T47D (cell line): ENCODE measurements around the gene GGCX.
A peak's percentile ranks its signal among the peaks of the same experiment; 100 is the strongest.
"Not testable (repeated sequence)": the region's sequence is repeated elsewhere in the genome, so short reads cannot be mapped to it uniquely, and the experiment has no call there.

ENCODE experiments used
- DNase-seq, 2 experiments: peaks; one replicate each; pipeline versions ENCODE4 v3.0.0 to v3.0.0-alpha.2; 2011 to 2012; ENCODE audit warnings: low read depth in 1 of 2, low spot score in 1 of 2
- JUND ChIP-seq: IDR thresholded peaks from 2 replicates; pipeline ENCODE4 v1.6.1; 2012; ENCODE audit warnings: low read depth
- in situ Hi-C: cut with HindIII; loops from 2 replicates; pipeline ENCODE4 v1.10.0; 2016; ENCODE audit warnings: low sequenced_read_pairs, low pct_unique_long_range_greater_than_20kb

Gene GGCX

DNA sequence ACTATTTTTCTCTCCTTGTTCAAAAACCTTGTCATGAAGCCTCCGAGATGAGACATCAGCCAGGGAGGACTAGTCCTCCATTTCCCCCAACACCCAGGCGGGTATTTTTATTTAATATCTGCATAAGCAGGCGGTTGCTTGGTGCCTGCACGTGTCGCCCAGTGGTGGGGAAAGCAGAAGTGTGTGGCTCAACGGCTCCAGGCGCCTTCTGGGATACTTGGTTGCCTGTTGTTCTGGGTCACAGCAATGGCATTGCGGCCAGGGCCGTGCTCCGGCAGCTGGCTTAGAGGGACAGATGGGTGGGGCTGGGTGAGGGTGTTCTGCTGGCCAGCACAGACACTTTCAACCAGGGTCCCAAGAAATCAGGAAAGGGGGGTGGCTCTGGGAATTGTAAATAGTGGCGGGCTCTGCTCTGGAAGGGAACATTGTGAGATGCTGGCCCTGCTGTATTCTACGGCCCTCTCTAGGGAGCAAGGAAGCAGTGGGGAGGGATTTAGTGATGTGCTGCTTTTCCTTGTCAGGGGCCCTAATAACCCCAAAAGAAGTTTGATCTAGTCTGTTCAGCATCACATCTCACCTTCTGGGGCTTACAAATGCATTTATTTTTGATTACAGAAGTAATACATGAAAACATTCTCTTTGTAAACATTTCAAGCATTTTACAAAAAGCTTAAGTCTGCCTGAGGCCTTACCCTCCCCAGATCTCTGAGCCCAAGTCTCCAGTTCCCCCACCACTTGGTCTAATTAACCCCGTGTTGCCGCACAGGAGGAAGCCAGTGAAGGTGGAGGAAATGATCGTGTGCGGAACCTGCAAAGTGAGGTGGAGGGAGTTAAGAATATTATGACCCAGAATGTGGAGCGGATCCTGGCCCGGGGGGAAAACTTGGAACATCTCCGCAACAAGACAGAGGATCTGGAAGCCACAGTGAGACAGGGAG lies 17.2 kb upstream of the GGCX start:
- DNase-seq = no peak
- in situ Hi-C loops = no loop called here

DNA sequence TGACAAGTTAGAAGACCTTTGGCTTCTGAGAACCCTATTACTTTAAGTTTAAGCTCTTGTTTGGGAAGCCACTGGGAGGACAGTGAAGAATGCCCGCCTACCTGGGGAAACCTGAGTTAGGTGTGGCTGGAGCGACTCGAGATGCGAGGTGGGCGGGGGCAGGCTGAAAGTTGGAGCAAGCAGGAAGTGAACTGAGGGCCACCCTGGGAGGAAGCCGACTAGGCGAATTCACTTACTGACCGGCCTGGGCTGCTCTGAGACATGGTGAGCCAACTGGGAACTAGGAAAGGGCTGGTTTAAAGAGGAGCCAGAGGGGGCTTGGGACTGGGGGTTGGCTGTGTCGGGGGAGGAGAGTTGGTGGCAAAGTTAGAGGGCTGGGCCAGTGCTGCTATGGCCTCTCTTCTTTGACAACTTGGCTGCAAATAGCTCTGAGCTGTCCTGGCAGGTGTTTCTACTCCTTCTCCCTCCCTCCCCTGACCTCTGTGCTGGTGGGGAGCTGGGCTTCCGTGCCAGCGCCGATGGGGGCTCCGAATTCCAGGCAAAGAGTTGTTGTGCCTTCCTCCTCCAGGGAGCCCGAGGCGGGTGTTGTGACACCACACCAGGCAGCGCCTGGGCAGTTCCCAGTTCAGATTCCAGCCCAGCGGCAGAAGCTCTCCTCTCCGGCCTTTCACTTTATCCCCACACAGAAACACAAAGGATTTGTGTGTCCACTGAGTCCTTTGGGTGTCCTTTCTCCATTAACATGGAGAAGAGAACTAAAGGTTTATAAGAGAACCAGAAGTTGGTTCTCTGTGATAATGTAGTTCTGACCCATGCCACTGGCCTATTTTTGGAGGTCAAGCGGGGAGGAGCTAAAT lies 16.3 kb upstream of the GGCX start, which contains the start of gene VAMP8:
Gene VAMP8 (plus strand): TSS at position 201 of the 857 bp plus-strand sequence. CDS start 61 bp downstream, at position 262.
- in situ Hi-C loops = no loop called here
- no peak for TF ChIP-seq JUND

More for the DNA sequence above, 17.2 kb upstream of the GGCX start:
- TF ChIP-seq JUND = no peak

DNA sequence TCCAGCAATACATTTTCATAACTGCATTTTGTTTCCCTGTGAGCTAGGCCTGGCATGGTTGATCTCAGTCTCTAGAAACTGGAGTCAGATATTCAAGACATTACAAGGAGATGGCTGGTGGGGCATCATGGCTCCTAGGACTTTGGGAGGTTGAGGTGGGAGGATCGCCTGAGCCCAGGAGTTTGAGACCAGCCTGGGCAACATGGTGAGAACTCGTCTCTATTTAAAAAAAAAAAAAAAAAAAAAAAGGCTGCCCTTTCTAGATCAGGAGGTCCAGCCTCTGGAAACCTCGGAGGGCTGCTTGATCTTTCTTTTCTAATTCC lies 15.7 kb upstream of the GGCX start:
- in situ Hi-C loops = no loop called here
- TF ChIP-seq JUND = no peak
- DNase-seq = no peak

More for the DNA sequence above, 16.3 kb upstream of the GGCX start, which contains the start of gene VAMP8:
- DNase-seq = peak; percentile 69 to 86

DNA sequence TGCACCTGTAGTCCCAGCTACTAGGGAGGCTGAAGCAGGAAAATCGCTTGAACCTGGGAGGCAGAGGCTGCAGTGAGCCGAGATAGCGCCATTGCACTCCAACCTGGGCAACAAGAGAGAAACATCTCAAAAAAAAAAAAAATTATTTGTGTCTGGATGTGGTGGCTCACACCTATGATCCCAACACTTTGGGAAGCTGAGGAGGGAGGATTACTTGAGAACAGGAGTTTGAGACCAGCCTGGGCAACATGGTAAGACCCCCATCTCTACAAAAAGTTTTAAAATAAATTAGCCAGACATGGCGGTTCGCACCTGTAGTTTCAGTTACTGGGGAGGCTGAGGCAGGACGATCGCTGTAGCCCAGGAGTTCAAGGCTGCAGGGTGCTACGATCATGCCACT lies 14.4 kb upstream of the GGCX start:
- TF ChIP-seq JUND = no peak
- in situ Hi-C loops = no loop called here
- DNase-seq = no peak

DNA sequence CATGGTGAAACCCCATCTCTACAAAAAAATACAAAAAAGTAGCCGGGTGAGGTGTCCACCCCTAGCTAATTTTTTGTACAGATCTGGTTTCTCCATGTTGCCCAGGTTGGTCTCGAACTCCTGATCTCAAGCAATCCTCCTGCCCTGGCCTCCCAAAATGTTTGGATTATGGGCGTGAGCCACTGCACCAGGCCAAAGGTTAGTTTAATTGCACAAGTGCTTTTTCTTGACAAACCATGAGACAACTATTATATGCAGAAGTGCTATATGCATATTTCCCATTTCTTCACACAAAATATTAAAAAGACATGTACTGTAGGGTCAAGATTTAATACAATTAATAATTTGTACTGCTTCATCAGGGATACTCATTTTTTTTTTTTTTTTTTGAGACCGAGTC lies 5.0 kb upstream of the GGCX start:
- in situ Hi-C loops = no loop called here
- no peak for DNase-seq
- TF ChIP-seq JUND = no peak

DNA sequence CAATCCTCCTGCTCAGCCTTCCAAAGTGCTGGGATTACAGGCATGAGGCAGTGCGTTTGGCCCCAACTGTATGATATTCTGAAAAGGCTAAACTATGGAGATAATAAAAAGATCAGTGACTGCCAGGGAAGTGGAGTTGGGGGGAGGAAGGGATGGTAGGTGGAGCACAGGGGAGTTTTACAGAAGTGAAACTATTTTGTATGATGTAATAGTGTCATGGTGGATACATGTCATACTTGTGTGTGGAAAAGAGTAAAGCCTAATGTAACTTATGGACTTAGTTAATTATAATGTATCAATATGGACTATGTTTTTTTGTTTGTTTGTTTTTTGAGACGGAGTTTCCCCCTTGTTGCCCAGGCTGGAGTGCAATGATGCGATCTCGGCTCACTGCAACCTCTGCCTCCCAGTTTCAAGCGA lies 2.9 kb upstream of the GGCX start:
- TF ChIP-seq JUND = no peak
- in situ Hi-C loops = no loop called here
- no peak for DNase-seq

DNA sequence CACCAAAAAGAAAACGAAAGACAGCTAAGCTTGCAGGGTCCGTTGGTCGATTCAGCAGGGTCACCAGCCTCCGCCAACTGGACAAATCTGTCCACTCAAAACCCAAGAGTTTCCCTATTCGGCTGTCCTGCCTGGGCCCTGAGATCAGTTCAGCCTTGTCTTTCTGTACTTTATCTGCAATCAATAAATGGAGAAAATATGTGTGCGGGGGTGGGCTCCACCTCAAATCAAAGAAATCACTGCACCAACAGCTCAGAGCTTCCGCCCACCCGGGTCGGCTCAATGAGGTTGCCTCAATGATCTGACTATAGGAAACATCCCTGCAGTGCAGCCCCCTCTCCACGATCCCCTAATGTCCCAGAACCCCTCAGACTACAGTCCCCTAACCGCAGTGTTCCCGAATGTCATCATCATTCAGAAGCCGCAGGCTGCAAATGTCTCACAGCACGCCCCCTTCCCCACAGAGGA lies 447 bp downstream of the GGCX start:
- DNase-seq = no peak
- in situ Hi-C loops = no loop called here
- TF ChIP-seq JUND = no peak

DNA sequence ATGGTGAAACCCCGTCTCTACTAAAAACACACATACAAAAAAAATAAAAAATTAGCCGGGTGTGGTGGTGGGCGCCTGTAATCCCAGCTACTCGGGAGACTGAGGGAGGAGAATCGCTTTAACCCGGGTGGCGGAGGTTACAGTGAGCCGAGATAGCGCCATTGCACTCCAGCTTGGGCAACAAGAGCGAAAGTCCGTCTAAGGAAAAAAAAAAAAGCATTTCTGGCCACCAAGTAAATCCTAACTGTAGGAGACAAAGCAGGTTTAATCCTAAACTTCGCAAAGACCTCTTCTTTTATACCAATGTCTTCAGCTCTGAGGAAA lies 928 bp downstream of the GGCX start:
- in situ Hi-C loops, DNase-seq: not testable (repeated sequence)

DNA sequence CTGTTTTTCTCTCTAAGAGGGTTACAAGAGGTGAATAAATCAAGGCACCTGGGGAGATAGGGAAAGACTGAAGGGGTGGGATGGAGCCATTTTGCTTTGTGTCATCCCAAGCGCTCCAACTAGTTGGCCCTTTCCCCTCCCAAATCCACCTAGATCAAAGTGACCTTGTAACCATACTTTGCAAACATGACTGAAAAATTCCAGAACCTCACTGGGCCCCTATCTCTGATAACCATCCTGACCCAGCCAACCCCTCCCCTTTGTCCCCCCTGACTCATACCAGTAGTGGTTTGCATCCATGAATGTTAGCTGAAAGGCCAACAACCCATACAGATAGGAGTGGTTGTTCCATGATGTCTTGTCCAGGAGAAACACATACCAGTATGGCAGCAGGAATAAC lies 3.1 kb downstream of the GGCX start:
- TF ChIP-seq JUND = no peak
- DNase-seq = no peak
- in situ Hi-C loops = no loop called here

DNA sequence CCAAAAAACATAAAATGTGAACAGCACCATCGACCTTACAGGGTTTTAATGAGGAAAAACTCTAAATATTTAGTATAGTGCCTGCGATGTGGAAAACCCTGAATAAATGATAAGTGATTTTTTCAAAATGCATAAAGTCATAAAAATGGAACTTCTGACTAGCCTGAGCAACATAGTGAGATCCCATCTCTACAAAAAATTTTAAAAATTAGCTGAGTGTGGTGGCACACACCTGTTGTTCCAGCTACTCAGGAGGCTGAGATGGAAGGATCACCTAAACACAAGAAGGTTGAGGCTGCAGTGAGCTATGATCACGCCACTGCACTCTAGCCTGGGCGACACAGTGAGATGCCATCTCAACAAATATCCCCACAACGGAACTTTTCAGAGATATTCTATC lies 4.2 kb downstream of the GGCX start:
- TF ChIP-seq JUND = no peak
- no peak for DNase-seq
- in situ Hi-C loops = no loop called here

DNA sequence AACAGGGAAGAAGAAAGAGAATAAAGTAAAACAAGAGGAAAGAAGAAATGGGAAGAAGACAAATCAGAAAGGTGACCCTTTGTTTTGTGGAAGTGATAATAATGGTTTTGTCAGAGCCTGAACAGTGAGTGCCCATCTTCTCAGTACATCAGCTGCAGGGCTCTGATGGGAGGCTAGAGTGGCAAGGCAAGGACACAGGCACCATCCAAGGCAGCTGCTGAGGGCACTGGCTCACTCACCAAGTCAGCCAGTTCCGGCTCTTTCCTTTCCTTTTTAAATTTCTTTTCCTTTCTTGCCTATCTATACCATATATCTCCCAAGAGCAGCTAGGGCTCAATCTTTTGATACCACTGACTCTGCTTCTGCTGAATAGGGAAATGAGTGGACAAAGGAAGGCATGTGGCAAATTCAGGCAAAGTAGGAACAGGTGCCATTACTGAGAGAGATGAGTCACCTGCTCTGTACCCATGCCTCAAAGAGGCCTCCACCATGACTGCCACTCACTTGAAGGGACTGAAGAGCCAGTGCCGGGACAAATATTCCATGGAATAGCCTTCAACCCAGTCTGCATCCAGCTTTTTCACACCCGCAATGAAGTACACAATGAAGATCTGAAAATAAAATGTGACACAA lies 6.2 kb downstream of the GGCX start:
- DNase-seq = no peak
- TF ChIP-seq JUND = no peak
- in situ Hi-C loops = no loop called here

DNA sequence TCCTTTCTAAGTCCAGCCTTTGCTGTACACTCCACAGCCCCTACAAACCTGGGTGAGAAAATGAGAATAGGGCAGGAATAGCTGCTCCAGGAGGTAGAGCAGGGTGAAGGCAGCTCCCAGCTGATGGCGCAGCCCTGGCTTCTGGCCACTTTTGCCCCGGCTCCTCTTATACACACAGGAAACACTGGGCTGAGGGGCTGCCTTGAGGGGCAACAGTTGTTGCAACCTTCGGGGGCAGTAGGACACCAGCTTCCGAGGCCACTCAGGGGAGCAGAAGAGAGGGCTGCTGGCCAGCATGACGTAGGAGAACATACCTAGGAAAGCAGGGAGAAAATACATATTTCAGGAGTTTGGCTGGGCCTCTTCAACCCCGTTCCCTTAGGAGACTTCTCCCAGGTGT lies 8.1 kb downstream of the GGCX start:
- no peak for DNase-seq
- in situ Hi-C loops = no loop called here
- TF ChIP-seq JUND = no peak
